B cell (primary cell): ENCODE measurements around the gene TAF8.

Experiments
- EZH2 ChIP-seq: IDR thresholded peaks from 2 replicates; pipeline ENCODE4 v1.6.1; 2012; ENCODE audit warnings: borderline replicate concordance, low read depth, mild to moderate bottlenecking, moderate library complexity, low read length; ENCODE audit not compliant: insufficient read depth, poor library complexity, severe bottlenecking
- TF ChIP-seq, protein P1 (sequence below): fragments of 200-600 bp; IDR thresholded peaks from one replicate; pipeline ENCODE4 v1.8.0; 2022; ENCODE audit warnings: antibody characterized with exemption, mild to moderate bottlenecking

DNA sequence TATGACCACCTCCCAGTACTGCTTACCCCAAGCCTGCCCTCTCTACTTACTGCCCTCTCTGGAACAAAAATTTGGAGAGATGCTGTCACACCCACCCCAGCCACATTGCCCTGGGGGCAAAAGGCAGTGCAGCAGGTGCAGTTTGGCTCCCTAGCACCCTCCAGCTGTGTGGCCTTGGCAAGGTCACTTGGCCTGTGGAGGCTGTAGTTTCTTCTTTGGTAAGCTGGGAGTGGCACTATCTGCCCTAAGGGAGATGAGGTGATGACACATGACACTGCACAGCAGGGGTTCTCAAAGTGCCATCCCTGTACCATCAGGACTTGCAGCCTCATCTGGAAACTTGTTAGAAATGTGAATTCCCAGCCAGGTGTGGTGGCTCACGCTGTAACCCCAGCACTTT is 44.8 kb downstream of the TAF8 start:
- TF ChIP-seq, protein P1, sequence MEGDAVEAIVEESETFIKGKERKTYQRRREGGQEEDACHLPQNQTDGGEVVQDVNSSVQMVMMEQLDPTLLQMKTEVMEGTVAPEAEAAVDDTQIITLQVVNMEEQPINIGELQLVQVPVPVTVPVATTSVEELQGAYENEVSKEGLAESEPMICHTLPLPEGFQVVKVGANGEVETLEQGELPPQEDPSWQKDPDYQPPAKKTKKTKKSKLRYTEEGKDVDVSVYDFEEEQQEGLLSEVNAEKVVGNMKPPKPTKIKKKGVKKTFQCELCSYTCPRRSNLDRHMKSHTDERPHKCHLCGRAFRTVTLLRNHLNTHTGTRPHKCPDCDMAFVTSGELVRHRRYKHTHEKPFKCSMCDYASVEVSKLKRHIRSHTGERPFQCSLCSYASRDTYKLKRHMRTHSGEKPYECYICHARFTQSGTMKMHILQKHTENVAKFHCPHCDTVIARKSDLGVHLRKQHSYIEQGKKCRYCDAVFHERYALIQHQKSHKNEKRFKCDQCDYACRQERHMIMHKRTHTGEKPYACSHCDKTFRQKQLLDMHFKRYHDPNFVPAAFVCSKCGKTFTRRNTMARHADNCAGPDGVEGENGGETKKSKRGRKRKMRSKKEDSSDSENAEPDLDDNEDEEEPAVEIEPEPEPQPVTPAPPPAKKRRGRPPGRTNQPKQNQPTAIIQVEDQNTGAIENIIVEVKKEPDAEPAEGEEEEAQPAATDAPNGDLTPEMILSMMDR: no peak
- no peak for TF ChIP-seq EZH2
